GM19467 (cell line): ENCODE results near the gene WNK2.

Experiments
- ATAC-seq: cut with Tn5 transposase; IDR thresholded peaks from one replicate; pipeline ENCODE4 v1.9.1; 2021; ENCODE audit warnings: mild to moderate bottlenecking, moderate library complexity; ENCODE audit not compliant: unreplicated experiment

Gene WNK2

GRCh38 chr9:93303806-93304573 lies 120.1 kb downstream of the WNK2 start:
- no peak for ATAC-seq

GRCh38 chr9:93304574-93305496 lies 120.9 kb downstream of the WNK2 start:
- ATAC-seq, result no peak

GRCh38 chr9:93305497-93306020 lies 121.6 kb downstream of the WNK2 start:
- ATAC-seq, result no peak

GRCh38 chr9:93306081-93306480 lies 122.1 kb downstream of the WNK2 start:
- no peak for ATAC-seq

- no peak for ATAC-seq
These were observed 122.7 kb downstream of the WNK2 start for GRCh38 chr9:93306579-93307091.

GRCh38 chr9:93307468-93308157 lies 123.7 kb downstream of the WNK2 start:
- no peak for ATAC-seq

- no peak for ATAC-seq
These were observed 124.2 kb downstream of the WNK2 start for GRCh38 chr9:93308158-93308602.

GRCh38 chr9:93308676-93309075 lies 124.7 kb downstream of the WNK2 start:
- no peak for ATAC-seq

- no peak for ATAC-seq
These were observed 126.0 kb downstream of the WNK2 start for GRCh38 chr9:93309889-93310425.

- ATAC-seq, result no peak
These were observed 131.2 kb downstream of the WNK2 start for GRCh38 chr9:93315118-93315517.

GRCh38 chr9:93315960-93316359 lies 132.0 kb downstream of the WNK2 start:
- ATAC-seq, result no peak

GRCh38 chr9:93316726-93317494 lies 133.0 kb downstream of the WNK2 start:
- no peak for ATAC-seq

- ATAC-seq, result no peak
These were observed 133.7 kb downstream of the WNK2 start for GRCh38 chr9:93317495-93318094.

- no peak for ATAC-seq
These were observed 134.5 kb downstream of the WNK2 start for GRCh38 chr9:93318480-93318879.

GRCh38 chr9:93319301-93319991 lies 135.5 kb downstream of the WNK2 start:
- ATAC-seq, result no peak

GRCh38 chr9:93319992-93320500 lies 136.1 kb downstream of the WNK2 start:
- no peak for ATAC-seq

GRCh38 chr9:93320591-93321219 lies 136.8 kb downstream of the WNK2 start:
- ATAC-seq, result no peak

- ATAC-seq, result no peak
These were observed 137.3 kb downstream of the WNK2 start for GRCh38 chr9:93321220-93321610.
